Amniotic stem cell (primary cell): ENCODE measurements around the gene NXT2.
"Not testable (repeated sequence)": the region's sequence is repeated elsewhere in the genome, so short reads cannot be mapped to it uniquely, and the experiment has no call there.

Source experiments
- DNase-seq: peaks from one replicate; lab custom pipeline; 2025; lab: John Stamatoyannopoulos, UW

Gene NXT2

DNA sequence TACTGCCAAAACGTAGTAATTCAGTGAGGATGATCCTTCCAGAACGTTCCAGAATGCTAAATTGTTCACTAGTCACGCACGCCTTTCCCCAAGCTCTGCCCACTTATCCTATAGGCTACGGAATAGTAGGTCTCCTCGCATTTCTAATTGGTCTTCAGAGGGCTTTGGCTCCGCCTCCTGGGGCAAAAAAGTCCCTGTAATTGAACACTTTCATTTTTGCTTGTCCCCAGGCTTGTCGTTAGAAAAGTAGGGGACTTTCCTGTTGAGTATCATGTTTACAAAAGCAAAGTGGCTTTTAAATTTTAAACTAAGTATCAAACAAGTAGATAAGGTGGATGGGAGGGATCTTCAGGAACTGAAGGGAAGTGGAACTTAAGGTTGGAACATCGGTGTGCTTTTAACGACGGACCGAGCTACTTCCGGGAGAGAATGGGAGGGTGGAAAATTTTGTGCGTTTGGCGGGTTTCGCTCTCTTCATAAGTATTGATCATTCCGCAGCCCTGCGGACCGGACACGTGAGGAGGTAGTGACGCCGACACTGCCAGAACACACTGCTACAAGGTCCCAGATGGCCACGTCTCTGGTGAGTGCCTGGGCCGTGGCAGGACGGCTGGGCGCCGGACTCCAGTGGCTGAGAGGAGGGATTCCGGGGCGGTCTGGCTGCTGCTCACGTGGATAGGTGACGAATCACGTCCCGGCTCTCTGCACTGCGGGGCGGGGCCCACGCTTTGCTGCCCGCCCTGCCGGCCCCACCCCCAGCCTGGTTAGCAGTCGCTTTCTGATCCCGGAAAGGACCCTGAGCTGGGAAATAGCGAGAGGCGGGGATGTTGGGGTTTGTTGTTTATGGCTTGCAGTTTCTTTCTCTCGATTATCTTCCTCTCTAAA, at the start of gene NXT2:
NXT2 (plus strand) TSS at position 406 of the 885 bp plus-strand sequence; CDS start at position 569, 163 bp downstream.
- peak; percentile 63 for DNase-seq

DNA sequence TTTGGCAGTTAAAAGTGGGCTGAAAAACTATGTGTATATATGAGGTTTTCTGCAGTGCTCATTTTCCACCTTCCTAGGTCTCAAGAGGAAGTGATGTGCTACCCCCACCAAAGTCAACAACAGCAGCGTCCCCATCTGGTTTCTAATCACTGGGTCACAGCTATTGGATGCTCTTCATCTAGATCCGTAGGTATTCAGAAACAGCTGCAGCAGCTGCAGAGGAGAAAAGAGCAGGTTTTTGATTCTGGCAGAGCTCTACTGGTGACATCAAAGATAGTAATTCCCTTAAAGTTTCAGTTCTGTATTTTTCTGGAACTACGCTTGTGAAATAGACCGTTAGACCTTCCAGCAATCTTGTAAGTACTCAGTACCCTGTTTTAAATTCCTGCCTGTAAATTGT, 49.0 kb upstream of the NXT2 start:
- DNase-seq, result no peak

DNA sequence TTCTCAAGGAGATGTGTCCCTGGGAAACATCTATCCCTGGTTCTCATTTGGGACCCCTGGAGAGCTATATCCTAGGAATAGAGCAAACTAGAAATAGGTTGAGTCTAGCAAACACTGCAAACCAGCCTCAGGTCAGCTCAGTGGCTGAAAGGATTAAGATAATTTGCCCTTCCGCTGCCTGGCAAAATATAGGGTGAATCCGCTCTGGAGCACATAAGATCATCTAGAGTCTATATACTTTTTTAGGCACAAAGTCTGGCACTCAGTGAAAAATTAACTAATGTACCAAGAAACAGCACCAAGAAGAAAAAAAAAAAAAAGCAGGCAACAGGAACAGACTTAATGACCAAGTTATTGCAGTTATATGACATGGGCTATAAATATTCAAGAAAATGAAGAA, 47.5 kb upstream of the NXT2 start:
- no peak for DNase-seq

DNA sequence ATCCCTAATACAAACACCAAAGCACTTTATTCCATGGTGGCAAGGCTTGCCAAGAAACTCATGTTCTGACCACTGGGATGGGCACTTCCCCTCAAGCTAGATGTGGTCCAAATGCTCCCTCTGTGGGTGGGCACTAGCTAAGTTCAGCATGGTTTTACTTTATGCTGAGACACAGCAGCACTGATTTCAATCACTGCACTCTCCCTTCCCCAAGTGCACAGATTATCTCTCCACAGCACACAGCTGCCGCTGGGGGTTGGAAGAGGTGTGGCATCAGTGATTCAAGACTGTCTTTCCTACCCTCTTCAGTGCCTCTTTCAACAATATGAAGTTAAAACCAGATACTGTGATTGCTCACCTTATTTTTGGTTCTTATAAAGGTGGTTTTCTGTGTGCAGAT, 38.2 kb upstream of the NXT2 start:
- no peak for DNase-seq

DNA sequence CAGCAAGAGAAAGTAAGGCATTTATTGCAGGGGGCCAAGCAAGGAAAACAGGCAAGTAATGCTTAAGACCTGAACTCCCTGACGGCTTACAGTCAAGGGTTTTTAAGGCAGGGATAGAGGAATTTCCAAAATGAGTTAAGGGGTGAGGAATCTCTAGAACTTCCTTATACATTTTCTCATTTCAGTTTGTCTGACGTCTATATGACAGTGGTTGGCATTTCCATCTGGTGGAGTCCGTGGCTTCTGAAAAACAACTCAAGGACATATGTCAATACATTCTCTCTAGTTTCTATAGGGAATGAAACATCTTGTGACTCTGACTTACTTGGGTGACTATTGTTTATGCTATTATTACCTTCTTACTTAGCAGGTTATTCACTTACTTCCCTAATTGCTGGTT, 35.5 kb upstream of the NXT2 start:
- DNase-seq, result no peak

DNA sequence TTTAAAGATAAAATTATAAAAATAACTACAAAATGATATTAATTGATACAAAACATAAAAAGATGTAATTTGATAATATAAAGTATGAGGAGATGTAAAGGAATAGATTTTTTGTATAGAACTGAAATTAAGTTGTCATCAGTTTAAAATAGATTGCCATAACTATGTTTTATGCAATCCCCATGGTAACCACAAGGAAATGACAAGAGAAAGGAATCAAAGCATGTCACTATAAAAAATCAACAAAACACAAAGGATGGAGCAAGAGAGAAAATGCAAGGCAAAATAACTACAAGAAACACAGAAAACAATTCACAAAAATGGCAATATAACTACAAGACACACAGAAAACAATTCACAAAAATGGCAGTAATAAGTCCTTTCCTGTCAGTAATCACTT, 27.7 kb upstream of the NXT2 start:
- DNase-seq, result no peak

DNA sequence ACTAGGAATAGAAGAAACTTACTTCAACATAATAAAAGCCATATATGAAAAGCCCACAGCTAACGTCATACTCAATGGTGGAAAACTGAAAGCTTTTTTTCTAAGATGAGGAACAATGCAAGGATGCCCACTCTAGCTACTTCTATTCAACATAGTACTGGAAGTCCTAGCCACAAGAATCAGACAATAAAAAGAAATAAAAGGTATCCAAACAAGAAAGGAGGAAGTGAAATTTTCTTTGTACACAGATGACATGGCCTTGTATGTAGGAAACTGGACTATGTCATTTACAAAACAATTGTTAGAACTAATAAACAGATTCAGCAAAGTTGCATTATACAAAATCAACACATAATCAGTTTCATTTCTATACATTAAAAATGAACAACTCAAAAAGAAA, 25.5 kb upstream of the NXT2 start:
- no peak for DNase-seq

DNA sequence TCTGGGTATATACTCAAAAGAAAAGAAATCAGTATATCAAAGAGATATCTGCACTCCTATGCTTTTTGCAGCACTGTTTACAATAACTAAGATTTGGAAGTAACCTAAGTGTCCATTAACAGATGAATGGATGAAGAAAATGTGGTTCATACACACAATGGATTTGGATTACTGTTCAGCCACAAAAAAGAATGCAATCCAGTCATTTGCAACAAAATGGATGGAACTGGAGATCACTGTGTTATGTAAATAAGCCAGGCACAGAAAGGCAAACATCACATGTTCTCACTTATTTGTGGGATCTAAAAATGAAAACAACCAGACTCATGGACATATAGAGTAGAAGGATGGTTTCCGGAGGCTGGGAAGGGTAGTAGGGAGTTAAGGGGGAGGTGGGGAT, 17.6 kb upstream of the NXT2 start:
- no peak for DNase-seq

DNA sequence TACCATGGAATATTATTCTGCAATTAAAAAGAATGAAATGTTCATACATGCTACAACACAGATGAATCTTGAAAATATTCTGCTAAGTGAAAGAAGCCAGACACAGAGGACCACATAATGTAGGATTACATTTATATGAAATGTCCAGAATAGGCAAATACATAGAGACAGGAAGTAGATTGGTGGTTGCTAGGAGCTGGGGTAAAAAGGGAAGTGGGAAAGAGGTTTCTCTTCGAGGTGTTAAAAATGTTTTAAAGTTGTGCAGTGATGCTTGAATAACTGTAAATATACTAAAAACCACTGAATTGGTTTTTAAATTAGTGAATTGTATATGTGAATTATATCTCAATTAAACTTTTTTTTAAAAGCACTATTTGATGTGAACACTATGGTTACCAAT, 3.6 kb upstream of the NXT2 start:
- DNase-seq, result no peak

DNA sequence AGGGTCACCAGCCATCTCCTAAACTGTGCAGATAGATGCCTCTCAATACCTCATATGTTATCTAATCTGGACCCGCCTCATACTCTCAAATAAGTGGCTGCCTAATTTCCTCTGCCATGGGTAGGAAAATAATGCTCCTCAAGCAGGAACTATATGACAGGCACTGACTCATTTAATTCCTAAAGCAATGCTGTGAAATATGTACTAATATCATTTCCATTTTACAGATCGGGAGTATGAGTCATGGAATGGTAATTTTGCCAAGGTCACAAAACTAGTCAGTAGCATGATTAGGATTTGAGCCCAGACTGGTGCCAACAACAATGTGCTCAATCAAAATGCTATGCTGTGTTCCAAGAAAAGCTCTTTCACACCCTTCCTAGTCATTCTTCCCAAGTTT, 3.0 kb upstream of the NXT2 start:
- DNase-seq, result no peak

DNA sequence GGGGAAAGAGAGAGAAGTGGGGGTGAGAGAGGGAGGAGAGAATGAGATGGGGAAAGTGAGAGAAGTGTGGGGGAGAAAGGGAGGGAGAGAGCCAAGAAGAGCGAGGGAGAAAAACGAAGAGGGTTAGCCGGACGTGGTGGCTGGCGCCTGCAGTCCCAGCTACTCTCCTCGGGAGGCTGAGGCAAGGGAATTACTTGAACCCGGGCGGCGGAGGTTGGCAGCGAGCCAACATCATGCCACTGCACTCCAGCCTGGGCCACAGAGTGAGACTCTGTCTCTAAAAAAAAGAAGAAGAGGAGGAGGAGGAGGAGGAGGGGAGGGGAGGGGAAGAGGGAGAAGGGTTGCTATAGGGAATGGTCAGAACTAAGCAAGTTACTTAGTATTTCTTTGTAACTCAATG, 1.7 kb upstream of the NXT2 start:
- no peak for DNase-seq

DNA sequence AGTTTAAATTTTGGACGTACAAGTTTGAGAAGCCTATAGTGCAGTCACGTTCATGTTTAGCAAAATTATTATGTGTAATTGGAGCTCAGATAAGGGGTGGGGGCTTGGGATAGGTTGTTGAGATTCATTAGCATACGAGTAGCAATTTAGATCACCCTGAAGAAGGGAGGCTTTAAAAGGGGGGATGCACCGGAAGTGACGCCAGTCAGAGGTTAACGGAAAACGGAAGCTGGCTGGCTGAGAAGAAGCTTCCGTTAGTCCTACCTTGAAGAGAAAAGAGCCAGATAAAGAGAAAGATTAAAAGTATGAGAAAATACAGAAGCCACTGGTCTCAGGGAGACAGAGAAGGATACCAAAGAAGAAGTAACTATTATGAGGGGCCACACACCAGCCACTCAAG, 1.1 kb upstream of the NXT2 start:
- no peak for DNase-seq

DNA sequence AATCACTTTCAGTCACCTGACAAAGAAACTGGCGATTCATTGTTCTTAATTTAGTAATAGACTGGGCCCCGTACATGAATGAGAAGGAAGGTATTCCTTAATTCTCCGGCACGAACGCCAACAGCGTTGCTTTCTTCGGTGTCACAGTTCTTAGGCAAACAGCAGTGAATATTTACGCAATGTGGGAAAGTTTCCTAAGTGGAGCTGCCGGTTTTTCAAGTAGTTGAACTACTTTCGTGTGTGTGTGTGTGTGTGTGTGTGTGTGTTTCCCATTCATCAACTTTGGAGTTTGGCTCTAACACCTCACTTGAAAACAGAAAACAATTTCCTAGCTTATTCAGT, 651 bp downstream of the NXT2 start:
- DNase-seq, result peak; percentile 32

DNA sequence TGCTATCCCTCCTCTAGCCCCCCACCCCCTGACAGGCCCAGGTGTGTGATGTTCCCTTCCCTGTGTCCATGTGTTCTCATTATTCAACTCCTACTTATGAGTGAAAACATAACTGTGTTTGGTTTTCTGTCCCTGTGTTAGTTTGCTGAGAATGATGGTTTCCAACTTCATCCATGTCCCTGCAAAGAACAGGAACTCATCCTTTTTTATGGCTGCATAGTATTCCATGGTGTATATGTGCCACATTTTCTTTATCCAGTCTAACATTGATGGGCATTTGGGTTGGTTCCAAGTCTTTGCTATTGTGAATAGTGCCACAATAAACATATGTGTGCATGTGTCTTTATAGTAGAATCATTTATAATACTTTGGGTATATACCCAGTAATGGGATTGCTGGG, 2.4 kb downstream of the NXT2 start:
- not testable (repeated sequence) for DNase-seq

DNA sequence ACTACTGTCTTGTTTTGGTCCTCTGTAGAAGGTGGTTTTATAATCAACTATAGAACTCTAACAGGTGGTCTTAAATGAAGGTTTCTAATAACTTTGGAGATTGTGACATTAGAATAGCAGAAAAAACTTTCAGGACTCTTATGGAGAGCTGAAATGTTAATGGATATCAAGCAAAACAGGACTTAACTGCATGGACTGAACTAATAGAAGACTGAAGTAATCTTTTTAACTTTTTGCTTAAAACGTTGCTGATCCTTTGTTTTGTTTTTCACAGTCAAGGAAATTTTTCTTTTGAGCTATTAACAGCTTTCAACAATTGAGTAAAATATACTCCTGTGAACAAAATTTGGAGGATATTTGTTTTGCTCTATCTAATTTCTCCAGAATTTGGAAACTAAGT, 17.2 kb downstream of the NXT2 start:
- no peak for DNase-seq

DNA sequence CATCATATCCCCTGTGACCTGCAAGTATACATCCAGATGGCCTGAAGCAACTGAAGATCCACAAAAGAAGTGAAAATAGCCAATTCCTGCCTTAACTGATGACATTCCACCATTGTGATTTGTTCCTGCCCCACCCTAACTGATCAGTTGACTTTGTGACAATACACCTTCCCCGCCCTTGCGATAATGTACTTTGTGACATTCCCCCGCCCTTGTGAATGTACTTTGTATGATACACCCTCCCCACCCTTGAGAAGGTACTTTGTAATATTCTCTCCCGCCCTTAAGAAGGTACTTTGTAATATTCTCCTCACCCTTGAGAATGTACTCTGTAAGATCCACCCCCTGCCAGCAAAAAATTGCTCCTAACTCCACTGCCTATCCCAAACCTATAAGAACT, 39.4 kb downstream of the NXT2 start:
- not testable (repeated sequence) for DNase-seq

DNA sequence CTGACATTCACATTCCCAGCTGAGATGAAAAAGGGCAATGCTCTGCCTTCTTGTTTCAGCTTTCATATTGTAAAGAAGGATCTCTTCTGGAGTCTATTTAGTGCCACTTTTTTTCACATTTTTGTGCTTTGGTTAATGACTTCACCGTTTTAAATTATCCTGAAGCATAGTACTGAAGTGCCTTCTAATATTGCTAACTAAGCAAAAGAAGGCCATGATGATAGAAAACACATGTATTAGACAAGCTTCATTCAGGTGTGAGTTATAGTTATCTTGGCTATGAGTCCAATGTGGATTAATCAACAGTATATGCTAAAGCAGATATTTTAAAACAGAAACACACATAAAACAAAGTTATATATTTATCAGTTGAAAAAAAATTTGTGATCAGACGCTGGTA, 40.4 kb downstream of the NXT2 start:
- DNase-seq, result no peak

DNA sequence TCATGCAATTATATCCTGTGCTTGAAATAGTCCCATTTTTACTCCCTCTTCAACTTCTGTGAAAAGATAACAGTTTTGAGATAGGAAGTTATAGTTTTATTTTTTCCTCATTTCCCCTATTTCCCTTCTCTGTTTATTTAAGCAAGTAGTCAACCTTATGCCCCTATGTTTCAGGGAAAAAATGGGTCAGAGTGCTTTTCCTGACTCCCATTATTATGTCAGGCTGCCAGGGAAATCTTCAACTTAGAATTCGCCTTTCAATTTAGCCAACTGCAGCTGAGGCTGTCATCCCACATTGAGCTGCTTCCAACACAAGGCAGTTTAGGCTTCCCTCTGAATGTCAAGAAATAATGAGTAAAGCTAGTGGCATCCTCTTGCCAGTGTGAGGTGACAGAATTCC, 42.3 kb downstream of the NXT2 start:
- DNase-seq, result no peak

DNA sequence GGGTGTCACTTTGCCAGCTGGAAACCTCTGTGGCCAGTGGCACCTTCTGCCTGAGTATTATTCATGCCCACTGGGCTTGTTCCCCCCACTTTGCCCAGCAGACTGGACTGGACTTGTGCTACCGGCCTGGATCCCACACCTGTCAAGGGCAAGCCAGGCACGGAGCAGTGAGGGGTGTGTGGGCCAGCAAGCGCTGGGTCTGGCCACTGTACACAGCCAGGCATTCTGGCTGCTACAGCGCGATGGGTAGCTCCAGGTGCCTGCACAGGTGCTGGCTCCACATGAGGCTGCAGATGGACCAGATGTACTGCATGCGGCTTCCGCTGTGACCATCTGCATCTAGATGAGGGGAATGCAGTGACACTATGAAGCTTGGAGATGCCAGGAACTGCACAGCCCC, 48.8 kb downstream of the NXT2 start:
- DNase-seq, result no peak

DNA sequence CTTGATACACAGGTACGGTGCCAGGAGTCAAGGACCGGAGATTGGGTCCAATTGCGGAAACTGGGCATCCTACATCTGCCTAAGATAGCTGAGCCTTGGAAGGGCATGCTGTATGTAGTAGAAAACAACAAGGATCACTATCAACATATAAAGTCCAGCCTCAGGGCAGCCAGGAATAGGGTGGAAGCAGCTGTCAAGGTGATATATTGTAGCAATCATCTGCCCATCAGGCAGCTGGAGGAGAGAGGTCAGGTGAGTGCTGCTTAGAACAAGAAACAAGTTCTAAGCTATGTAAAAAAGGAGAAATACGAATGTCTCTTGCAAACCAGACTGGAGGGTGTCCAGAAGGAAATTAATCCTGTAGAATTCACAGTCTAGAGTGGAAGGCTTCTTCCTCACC, 53.5 kb downstream of the NXT2 start:
- DNase-seq, result no peak
